Measurements from ENCODE around the gene MRPS11. TPM values are rescaled to one million over a fixed set of nuclear protein-coding genes. Genes with fewer than 3 reads are reported as not detected.
"Not testable (repeated sequence)": the region's sequence is repeated elsewhere in the genome, so short reads cannot be mapped to it uniquely, and the experiment has no call there.

The MRPS11 gene
- total and polyA plus RNA-seq, 9 of the 15 experiments (the other 6 are each of a cell fraction or from before 2014, with no cell fraction given): 28.3 to 83.2 (median 53.1) TPM

GRCh38 chr15:88431441-88431840, 36.1 kb upstream of the MRPS11 start (continued):
- TF ChIP-seq BRF1 (IDR thresholded peaks at IDR 0.05; ENCODE audit: borderline replicate concordance, extremely low read depth, insufficient read length) (no peak), BCOR (IDR thresholded peaks at IDR 0.05) (no peak), E2F3 (CRISPR knock-in tag; IDR thresholded peaks at IDR 0.05) (no peak), DACH1 (IDR thresholded peaks at IDR 0.05; ENCODE audit: partially characterized antibody) (no peak)

GRCh38 chr15:88433046-88433685, 34.3 kb upstream of the MRPS11 start:
- H3K4me2 ChIP-seq (ENCODE audit: insufficient read depth, low read length): no peak overlapping the region
- DNase-seq (ENCODE audit: extremely low read depth in 1 of 4, low spot score in 3 of 4): no peak
- 0 out of 5 replicates have a peak, but pooled peaks cover 0 to under 1% of the 10 kb centered on the region in 2 experiments for H3K4me1 ChIP-seq (replicated peaks in 1 of 2; ENCODE audit: control insufficient read depth in 2 of 2, insufficient read depth in 2 of 2, low read length in 2 of 2)
- ChIA-PET CTCF (ENCODE audit: low intra/inter-chr PET ratio) (no interaction called here), POLR2A (no interaction called here)
- H4K20me1 ChIP-seq (replicated peaks; ENCODE audit: control insufficient read depth, insufficient read depth, low read length): no peaks in the 10 kb centered on the region; the same call in 1 of the 2 replicates
- H3K27ac ChIP-seq (ENCODE audit: extremely low read depth, low read depth, low read length): no peak overlapping the region
- no TSS peak for BruUV-seq (replicated peaks)
- 4% methylated on average over 7 of the region's 7 CpGs for WGBS (ENCODE audit: insufficient coverage, low coverage, missing lambda C conversion rate)
- no peak for ATAC-seq
- H3K9ac ChIP-seq (ENCODE audit: insufficient read depth in 1 of 2, low read depth in 2 of 2, low read length in 2 of 2): no peak overlapping the region
- H3K9me1 ChIP-seq (ENCODE audit: control insufficient read depth, insufficient read depth, low read length): no peaks in the 10 kb centered on the region
- H3K27me3 ChIP-seq (ENCODE audit: control insufficient read depth in 2 of 2, insufficient read depth in 2 of 2, low read length in 2 of 2): peaks cover 14 to 42% of the 10 kb centered on the region in 2 experiments
- in situ Hi-C loops (cut with MboI) (no loop called here), intact Hi-C loops (cut with micrococcal nuclease) (no loop called here)
- H2AFZ ChIP-seq (ENCODE audit: low read depth, low read length): no peak overlapping the region
- H3K79me2 ChIP-seq (ENCODE audit: control insufficient read depth, insufficient read depth, low read length): no peaks in the 10 kb centered on the region
- H3K9me3 ChIP-seq (replicated peaks; ENCODE audit: control insufficient read depth, insufficient read depth, low read depth, low read length): no peaks in the 10 kb centered on the region
- no peak for FAIRE-seq
- H3K36me3 ChIP-seq (ENCODE audit: control insufficient read depth, insufficient read depth, low read length): no peaks in the 10 kb centered on the region
- H3K4me3 ChIP-seq: no peak overlapping the region
- TF ChIP-seq ZNF699 (CRISPR knock-in tag; IDR thresholded peaks at IDR 0.05; ENCODE audit: insufficient replicate concordance): no peak
- no peak for TF ChIP-seq KAT2B (IDR thresholded peaks at IDR 0.05; ENCODE audit: low read depth, low read length)
- no peak for TF ChIP-seq HDAC2 (IDR thresholded peaks at IDR 0.05)
- TF ChIP-seq USF1 (CRISPR knock-in tag; IDR thresholded peaks at IDR 0.05): no peak
- no peak for TF ChIP-seq ZNF408 (CRISPR knock-in tag; IDR thresholded peaks at IDR 0.05; ENCODE audit: low read depth)

- ATAC-seq; H3K9me1 ChIP-seq (ENCODE audit: control insufficient read depth, insufficient read depth, low read length); H3K4me2 ChIP-seq (ENCODE audit: insufficient read depth, low read length); CTCF ChIA-PET (ENCODE audit: low intra/inter-chr PET ratio); BruUV-seq (replicated peaks); H3K36me3 ChIP-seq (ENCODE audit: control insufficient read depth, insufficient read depth, low read length); H3K27ac ChIP-seq (ENCODE audit: extremely low read depth, low read depth, low read length); H3K9ac ChIP-seq (ENCODE audit: insufficient read depth in 1 of 2, low read depth in 2 of 2, low read length in 2 of 2); H3K79me2 ChIP-seq (ENCODE audit: control insufficient read depth, insufficient read depth, low read length); H2AFZ ChIP-seq (ENCODE audit: low read depth, low read length); H3K9me3 ChIP-seq (replicated peaks; ENCODE audit: control insufficient read depth, insufficient read depth, low read depth, low read length); POLR2A ChIA-PET; FAIRE-seq; H3K4me1 ChIP-seq (replicated peaks in 1 of 2; ENCODE audit: control insufficient read depth in 2 of 2, insufficient read depth in 2 of 2, low read length in 2 of 2); in situ Hi-C loops (cut with MboI); DNase-seq (ENCODE audit: extremely low read depth in 1 of 4, low spot score in 3 of 4); H4K20me1 ChIP-seq (replicated peaks; ENCODE audit: control insufficient read depth, insufficient read depth, low read length); intact Hi-C loops (cut with micrococcal nuclease); H3K4me3 ChIP-seq: not testable (repeated sequence)
- peaks cover 13 to 40% of the 10 kb centered on the region in 2 experiments for H3K27me3 ChIP-seq (ENCODE audit: control insufficient read depth in 2 of 2, insufficient read depth in 2 of 2, low read length in 2 of 2)
- no CpG with 5 or more reads among the region's 5 CpGs for WGBS (ENCODE audit: insufficient coverage, low coverage, missing lambda C conversion rate)
Observed at GRCh38 chr15:88434106-88434505, 33.4 kb upstream of the MRPS11 start.

Data from K562 (cell line).